ENCODE results near the gene WIZ.
A peak's percentile ranks its signal among the peaks of the same experiment; 100 is the strongest.
"Not testable (repeated sequence)": the region's sequence is repeated elsewhere in the genome, so short reads cannot be mapped to it uniquely, and the experiment has no call there.

The WIZ gene, protein sequence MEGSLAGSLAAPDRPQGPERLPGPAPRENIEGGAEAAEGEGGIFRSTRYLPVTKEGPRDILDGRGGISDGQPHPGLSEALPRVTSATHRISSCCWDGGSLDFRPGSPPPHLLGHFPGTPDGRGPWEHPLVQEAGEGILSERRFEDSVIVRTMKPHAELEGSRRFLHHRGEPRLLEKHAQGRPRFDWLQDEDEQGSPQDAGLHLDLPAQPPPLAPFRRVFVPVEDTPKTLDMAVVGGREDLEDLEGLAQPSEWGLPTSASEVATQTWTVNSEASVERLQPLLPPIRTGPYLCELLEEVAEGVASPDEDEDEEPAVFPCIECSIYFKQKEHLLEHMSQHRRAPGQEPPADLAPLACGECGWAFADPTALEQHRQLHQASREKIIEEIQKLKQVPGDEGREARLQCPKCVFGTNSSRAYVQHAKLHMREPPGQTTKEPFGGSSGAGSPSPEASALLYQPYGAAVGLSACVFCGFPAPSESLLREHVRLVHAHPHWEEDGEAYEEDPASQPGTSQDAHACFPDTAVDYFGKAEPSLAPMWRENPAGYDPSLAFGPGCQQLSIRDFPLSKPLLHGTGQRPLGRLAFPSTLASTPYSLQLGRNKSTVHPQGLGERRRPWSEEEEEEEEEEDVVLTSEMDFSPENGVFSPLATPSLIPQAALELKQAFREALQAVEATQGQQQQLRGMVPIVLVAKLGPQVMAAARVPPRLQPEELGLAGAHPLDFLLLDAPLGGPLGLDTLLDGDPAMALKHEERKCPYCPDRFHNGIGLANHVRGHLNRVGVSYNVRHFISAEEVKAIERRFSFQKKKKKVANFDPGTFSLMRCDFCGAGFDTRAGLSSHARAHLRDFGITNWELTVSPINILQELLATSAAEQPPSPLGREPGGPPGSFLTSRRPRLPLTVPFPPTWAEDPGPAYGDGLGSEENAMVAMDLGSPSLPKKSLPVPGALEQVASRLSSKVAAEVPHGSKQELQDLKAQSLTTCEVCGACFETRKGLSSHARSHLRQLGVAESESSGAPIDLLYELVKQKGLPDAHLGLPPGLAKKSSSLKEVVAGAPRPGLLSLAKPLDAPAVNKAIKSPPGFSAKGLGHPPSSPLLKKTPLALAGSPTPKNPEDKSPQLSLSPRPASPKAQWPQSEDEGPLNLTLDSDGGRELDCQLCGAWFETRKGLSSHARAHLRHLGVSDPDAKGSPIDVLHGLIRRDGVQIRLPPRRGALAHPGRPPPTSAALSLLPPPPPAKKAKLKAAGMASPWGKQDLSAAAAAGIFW (N-terminal part only)

DNA sequence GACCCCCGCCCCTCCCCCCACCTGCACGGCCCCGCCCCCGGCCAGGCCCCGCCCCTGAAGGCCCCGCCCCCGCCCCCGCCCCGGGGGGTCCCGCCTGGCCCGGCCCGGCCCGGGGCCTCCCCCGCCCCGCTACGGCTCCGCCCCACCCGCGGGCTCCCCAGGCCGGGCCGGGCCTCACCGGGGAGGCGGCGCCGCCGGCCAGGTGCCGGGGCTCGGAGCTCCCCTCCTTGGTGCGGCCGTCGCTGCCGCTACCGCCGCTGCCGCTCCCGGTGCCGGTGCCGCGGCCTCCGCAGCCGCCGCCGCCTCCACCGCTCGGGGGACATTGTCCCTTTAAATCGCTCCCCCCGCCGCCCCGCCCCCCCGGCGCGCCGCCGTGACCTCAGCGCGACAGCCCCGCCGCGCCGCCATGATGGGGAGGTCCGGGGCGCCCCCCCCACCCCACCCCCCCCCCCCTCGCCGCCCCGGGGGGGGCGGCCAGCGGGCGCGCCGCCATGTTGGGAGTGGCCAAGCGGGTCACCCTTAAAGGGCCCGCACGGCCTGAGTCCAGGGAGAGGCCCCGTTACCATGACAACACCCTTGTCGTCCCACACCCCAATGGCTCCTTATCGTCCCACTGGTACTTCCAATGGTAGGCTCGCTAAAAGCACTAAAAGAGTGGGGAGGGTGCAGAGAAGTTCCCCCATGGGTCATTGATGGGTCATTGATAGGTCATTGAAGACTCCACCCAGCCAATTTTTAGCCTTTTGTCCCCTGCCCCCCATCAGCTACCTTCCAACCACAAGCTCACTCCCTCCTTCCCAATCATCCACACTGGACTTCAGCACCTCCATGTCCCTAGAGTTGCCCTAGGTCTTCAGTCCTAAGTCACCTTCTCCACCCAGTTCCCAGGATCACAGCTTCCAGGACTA, at the start of gene WIZ:
Gene WIZ (minus strand): TSS at position 337 of the 908 bp plus-strand sequence. CDS start 1,649 bp downstream, outside the sequence.
- DNase-seq (ENCODE audit: low read depth in 2 of 2), result peak; percentile 49 to 50

DNA sequence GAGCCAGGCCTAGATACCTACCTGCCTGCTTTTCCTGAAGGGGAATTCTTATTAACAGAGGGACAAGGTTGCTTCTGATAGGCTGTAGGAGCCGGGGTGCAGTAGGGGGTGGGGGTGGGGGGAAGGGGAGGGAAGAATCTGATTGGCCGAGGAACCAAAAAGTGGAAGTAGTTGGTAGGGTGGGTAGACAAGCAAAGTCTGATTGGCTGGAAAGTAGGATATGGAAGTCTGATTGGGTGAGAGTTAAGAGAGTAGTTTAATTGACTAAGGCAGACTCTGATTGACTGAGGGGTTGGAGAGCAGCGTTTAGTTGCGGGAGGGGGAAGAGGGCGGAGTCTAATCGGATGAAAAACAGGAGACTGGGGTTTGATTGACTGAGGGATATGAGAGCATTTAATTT, 49.2 kb upstream of the WIZ start:
- DNase-seq (ENCODE audit: low read depth in 2 of 2), result no peak

DNA sequence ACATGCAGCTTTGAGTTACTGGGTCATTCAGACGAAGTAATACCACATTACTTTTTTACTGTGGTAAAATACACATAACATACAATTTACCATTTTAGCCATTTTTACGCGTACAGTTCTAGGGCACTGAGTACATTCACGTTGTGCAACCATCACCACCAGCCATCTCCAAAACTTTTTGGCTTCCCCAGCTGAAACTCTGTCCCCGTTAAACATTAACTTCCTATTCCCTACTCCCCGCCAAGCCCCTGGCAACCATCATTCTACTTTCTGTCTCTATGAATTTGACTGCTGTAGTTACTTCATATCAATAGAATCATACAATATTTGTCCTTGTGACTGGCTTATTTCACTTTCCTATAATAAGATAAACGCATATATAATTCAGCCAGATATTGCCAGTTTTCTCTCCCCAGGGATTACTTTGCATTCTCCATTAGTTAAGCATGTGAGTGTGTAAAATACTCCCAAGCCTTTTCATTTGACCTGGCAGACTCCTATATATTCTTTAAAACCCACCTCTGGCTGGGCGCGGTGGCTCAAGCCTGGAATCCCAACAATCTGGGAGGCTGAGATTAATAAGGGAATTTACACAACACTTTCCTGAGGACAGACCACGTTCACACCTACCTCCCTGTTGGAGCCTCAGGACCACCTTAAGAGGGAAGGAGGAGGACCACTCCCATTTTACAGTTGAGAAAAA, 48.6 kb upstream of the WIZ start:
- no peak for DNase-seq (ENCODE audit: low read depth in 2 of 2)

DNA sequence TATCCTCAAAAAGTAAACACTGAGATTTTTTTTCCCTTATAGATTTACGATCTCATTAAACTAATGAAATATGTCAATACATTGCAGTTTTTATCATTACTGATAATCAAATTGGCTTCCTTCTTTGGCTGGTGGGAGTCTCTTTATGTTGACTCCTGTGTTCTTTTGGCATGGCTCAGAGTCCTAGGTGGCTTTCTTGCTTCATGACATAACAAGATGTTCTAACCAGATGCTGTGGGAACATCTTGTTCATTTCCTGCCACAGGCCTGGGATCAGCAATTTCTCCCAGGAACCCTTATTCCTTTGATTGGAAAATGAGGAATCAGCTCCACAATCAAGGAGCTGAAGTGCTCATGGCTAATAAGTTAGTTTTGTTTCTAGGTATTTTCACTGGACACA, 45.4 kb upstream of the WIZ start:
- no peak for DNase-seq (ENCODE audit: low read depth in 2 of 2)

DNA sequence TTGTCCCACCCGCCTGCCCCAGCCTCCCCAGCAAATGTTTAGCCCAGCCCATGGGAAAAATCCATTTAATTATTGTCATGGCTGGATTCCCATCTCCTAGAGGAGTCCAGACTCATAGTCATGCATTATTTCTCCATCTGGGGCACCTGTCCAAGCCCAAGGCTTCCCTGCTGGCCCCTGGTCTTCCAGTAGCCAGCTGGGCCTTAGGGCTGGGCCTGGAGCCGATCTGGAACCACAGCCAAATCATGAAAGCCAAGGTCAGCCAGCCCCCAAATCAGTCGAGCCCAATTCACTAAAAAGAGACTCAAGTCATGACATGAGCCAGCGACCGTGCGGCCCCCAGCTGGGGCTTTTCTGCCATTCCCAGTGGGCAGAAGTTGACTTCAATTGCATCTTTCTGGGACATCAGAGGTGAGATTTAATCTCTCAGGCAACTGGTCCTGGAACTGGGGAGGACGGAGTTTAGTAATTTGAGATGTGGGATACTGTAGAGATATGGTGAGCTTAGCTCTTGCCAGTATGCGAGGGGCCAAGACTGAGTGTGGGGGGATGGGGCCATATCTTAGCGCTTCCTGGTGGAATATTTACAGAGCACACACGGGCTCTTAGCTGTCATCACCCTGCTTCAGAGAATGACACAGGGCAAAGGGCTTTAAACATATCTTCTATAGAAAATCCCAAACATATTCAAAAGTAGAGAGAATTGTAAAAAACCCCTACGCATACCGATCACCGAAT, 38.9 kb upstream of the WIZ start:
- DNase-seq (ENCODE audit: low read depth in 2 of 2), result no peak

DNA sequence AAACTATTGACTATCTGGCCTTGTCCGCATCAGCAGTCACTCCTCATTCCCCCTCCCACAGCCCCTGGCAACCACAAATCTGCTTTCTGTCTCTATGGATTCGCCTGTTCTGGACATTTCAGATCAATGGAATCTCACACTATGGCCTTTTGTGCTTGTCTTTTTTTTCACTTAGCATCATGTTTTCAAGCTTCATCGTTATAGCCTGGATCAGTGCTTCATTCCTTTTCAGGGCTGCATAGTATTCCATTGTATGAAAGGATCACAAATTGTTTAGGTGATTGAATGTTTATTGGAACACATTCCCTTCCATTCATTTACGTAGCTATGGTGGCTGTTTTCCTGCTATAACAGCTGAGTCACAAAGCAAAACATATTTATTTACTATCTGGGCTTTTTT, 37.3 kb upstream of the WIZ start:
- no peak for DNase-seq (ENCODE audit: low read depth in 2 of 2)

DNA sequence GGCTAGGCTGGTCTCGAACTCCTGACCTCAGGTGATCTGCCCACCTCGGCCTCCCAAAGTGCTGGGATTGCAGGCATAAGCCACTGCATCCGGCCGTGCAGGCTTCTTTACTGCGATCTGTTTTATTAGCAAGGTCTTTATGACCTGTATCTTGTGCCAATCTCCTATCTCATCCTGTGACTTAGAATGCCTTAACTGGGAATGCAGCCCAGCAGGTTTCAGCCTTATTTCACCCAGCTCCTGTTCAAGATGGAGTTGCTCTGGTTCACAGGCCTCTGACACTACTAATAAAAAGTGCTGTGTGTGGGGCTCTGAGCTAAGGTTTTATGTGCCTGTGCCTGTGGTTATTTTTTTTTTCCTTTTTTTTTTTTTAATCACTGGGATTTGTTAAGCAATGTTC, 36.0 kb upstream of the WIZ start:
- DNase-seq (ENCODE audit: low read depth in 2 of 2), result not testable (repeated sequence)

DNA sequence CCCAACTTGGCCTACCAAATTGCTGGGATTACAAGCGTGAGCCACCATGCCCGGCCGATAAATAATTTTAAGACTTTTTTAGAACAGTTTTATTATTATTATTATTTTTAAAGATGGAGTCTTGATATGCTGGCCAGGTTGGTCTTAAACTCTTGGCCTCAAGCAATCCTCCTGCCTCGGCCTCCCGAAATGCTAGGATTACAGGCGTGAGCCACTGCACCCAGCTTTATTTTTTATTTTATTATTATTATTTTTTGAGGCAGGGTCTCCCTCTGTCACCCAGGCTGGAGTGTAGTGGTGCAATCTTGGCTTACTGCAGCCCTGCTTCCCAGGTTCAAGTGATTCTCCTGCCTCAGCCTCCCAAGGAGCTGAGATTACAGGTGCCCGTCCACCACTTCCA, 31.2 kb upstream of the WIZ start:
- not testable (repeated sequence) for DNase-seq (ENCODE audit: low read depth in 2 of 2)

DNA sequence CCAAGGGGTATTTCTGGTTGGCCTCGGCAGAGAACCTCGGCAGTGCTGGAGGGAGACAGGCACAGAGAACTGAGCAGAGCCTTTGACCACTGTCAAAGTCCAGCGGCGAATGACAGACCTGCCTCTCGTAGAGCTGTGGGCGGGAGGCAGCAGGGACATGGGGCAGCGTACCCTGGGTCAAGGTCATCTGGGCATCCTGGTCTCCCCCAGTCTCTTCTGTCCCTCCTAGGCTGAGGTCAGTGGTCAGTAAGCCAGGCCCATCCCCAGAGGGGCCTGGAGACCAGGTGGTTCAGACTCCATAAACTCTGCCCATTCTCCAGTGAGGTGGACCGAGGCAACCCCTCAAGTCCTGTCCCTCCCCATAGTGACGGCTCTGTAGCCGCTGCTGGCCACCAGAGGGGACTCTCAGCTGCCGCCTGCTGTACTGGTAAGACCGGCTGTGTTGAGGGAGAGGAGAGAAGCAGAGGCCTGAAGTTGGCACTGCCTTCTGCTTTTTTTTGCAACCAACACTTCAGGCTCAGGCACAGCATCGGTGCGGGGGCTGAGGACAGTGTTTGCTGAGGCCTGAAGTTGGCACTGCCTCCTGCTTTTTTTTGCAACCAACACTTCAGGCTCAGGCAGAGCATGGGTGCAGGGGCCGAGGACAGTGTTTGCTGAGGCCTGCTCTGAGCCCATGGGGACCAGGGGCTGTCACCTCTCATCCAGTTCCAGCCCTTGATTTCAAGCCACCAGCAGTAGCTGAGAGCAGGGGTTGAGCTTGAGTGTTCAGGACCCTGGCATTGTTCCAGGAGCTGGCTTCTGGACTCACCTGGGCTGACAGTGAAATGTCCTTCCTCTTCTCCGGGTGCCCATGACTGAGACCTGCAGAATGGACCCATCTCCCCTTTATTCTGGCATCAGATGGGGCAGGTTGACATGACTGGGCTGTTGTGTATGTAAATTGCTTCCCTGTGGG, 29.9 kb upstream of the WIZ start, which contains the start of gene PGLYRP2:
Gene PGLYRP2 (minus strand): TSS at position 111 of the 955 bp plus-strand sequence. CDS start 130 bp downstream, outside the sequence.
- no peak for DNase-seq (ENCODE audit: low read depth in 2 of 2)

DNA sequence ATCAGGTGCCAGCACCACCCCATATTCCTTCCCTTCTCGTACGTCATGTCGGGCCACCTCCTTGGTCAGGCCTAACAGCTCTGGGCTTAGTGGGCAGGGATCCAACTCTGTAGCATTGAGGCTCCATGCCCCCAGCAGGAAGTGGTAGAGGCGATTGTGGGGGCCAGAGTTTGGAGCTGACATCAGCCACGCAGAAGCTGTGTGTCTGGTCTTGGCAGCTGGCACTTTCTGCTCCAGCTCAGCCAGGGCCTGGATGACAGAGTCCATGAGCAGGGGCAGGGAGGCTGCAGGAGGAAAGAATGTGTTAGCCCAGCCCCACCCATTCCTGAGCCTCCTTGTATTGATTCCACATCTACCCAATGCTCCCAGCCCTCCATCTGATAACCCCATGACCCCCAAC, 26.6 kb upstream of the WIZ start:
- DNase-seq (ENCODE audit: low read depth in 2 of 2), result no peak

DNA sequence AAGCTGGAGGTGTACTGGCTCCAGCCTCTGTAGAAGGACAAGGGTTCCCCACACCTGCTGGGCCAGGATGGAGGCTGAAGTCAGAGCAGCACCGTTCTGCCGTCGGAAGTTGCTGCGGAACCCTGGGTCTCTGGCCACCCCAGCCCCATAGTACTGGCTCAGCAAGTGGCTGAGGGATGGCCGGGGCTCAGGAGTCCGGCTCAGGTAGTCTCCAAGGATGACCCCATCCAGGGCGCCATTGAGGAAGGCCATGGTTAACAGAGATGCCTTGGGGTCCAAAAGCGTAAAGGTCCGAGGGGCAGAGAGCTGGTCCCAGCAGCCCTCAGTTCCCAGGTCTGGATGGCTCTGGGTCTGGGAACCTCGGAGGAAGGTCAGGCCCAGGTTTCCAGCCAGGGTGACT, 25.9 kb upstream of the WIZ start:
- no peak for DNase-seq (ENCODE audit: low read depth in 2 of 2)

DNA sequence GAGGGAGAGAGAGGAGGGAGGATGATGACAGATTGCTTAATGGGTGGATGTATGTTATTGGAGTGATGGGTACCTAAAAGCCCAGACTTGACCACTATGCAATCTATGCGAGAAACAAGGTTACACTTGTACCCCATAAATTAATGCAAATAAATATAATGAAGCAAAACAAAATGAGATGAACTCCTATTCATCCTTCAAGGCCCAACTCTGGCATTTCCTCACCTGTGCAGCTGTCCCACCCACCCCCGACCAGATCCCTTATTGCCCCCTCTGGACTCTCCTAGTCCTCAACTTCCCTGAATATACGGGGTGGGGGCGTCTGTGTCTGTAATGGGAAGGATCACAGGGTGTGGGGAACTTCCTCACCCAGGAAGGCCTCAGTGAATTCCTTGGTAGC, 25.4 kb upstream of the WIZ start:
- DNase-seq (ENCODE audit: low read depth in 2 of 2), result no peak

DNA sequence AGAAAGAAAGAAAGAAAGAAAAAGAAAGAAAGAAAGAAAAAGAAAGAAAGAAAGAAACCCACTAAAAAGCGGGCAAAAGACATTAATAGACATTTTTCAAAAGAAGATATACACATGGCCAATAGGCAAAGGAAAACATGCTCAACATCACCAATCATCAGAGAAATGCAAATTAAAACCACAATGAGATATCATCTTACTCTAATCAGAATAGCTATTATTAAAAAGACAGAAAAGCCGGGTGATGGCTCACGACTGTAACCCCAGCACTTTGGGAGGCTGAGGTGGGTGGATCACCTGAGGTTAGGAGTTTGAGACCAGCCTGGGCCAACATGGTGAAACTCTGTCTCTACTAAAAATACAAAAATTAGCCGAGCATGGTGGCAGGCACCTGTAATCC, 24.1 kb upstream of the WIZ start:
- DNase-seq (ENCODE audit: low read depth in 2 of 2), result not testable (repeated sequence)

DNA sequence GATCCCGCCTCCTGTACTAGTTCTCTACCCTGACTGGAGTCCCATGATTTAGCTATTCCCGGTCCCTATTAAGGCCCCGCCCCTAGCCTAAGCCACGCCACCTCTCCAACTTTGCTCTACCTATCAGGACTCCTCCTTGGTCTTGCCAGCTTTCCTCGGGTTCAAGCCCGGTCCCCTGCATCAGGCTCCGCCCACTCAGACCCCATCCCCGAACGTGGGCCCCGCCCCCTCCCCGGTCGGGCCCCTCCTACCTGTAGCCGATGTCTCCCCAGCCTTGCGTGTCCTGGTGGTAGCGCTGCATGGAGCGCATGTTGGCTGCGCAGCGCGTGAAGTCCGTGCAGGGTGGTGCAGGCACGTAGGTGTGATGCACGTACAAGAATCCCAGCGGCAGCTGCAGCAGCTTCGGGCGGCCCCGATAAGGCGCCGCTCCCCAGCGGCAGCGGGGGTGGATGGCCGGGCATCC, 21.9 kb upstream of the WIZ start:
- DNase-seq (ENCODE audit: low read depth in 2 of 2), result no peak

DNA sequence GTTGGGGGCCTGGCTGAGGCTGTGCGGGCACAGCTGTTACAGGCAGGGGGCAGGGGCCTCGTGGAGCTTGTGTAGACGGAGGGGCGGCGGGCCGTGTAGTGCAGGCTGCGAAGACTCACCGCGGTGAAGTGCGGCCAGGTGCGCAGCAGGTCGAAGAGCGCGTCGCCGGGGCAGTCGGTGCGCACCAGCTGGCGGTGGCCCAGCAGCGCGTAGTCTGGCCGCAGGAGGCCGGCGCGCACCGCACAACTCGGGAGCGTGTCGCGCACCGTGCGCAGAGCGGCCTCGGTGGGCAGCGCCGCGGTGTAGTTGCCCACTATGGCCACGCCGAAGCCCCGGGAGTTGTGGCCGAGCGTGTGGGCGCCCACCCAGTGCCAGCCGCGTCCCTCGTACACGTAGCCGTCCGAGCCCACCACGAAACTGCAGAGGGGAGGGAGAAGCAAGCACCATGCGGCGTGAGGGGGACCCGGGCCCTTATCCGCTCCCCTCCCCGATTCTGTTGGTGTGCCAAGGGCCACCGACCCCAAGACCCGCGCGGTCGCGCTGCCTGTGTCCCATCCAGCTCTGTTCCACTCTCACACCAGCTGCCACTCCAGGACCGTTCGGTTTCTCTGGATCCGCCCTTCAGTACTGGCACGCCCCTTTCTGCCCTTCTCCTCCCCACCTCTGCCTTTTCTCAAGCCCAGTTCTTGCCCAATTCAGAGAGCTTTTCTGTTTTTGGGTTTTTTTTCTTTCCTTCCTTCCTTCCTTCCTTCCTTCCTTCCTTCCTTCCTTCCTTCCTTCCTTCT, 19.9 kb upstream of the WIZ start:
- DNase-seq (ENCODE audit: low read depth in 2 of 2), result no peak

DNA sequence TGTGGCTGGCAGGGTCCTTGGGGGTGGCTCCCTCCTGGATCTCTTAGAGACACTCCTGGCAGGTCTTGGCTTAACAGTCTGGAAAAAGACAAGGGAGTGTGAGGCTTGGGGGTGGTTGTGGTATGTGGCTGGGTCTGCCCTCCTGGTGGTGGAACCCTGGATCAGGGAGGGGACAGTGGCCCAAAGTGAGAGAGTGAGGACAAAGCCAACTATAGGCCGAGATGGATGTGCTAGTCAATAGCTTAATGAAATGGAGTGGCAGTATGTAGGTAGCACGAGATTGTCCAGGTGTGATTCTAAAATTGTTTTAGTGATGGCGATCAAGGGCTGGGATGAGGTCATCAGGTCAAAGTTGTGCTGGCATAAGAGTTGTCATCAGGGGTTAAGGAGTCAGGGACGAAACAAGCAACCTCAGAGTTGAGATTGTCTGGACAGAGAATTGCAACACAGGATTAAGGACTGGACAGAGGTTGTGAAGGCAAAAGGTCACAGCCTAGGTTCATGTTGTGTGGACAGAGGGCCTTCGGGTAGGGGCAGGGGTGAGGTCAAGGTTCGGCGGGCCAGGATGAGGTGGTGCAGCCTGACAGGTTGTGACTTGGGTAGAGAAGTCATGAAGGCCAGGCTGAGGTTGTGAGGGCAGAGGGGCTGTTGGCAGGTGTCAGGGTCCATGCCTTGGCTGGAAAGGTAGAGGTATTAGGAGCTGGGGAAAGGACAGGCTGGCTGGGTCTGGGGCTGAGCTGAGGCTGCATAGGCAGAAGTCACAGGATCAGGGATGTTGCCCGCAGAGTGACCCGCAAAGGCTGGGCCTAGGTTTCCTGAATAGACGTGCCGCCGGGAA, 19.1 kb upstream of the WIZ start:
- DNase-seq (ENCODE audit: low read depth in 2 of 2), result no peak

Data from fibroblast of skin of left biceps (primary cell).